HEK293 (cell line): ENCODE results near the gene PTH2R.

Source experiments
- CTCF ChIA-PET: fragments of 350-600 bp; formaldehyde crosslinking; extraction: SDS; loops from one replicate; lab custom pipeline; 2021; ENCODE audit warnings: antibody characterized with exemption; lab: Yijun Ruan, JAX
- POLR2A ChIA-PET: fragments of 300-600 bp; formaldehyde crosslinking; extraction: SDS; loops from one replicate; lab custom pipeline; 2020; ENCODE audit warnings: antibody characterized with exemption, inconsistent platforms; lab: Yijun Ruan, JAX
- H3K27ac ChIP-seq: fragments of 200-500 bp; sonication (Bioruptor generic); 2 replicates; pipeline ENCODE4 v1.5.1; 2014; ENCODE audit warnings: low read depth, low read length, control low read depth, inconsistent platforms; ENCODE audit errors: extremely low read depth
- H3K36me3 ChIP-seq, 2 experiments: fragments of 200-500 bp in 1 of 2; sonication (Bioruptor generic) in 1 of 2; 1 replicate in 1 of 2; 2 replicates in 1 of 2; pipeline ENCODE4 v1.5.1; 2014 to 2017; ENCODE audit warnings: inconsistent platforms in 2 of 2, low read length in 2 of 2; ENCODE audit not compliant: control insufficient read depth in 2 of 2, insufficient read depth in 1 of 2
- H3K4me1 ChIP-seq: fragments of 200-500 bp; sonication (Bioruptor generic); 2 replicates; pipeline ENCODE4 v1.5.1; 2014; ENCODE audit warnings: mild to moderate bottlenecking, low read length, inconsistent platforms; ENCODE audit not compliant: control insufficient read depth, insufficient read depth
- H3K4me3 ChIP-seq: 2 replicates; pipeline ENCODE4 v1.5.1; 2011; ENCODE audit warnings: low read depth, mild to moderate bottlenecking, control low read depth, low read length, moderate library complexity
- H3K9me3 ChIP-seq: fragments of 200-500 bp; sonication (Bioruptor generic); 2 replicates; pipeline ENCODE4 v1.5.1; 2014; ENCODE audit warnings: low read depth, low read length, inconsistent platforms; ENCODE audit not compliant: control insufficient read depth, insufficient read depth
- HOXD13 ChIP-seq: sonication (generic); formaldehyde crosslinking; IDR thresholded peaks from 2 replicates; pipeline ENCODE4 v1.8.0; 2022; ENCODE audit warnings: missing genetic modification reagents, borderline replicate concordance
- IKZF3 ChIP-seq: fragments of 450-650 bp; IDR thresholded peaks from 2 replicates; pipeline ENCODE4 v1.5.0; 2018; ENCODE audit warnings: missing biosample characterization, mild to moderate bottlenecking, missing genetic modification characterization, moderate library complexity
- YY1 ChIP-seq: fragments of 450-650 bp; formaldehyde crosslinking; IDR thresholded peaks from 2 replicates; pipeline ENCODE4 v1.5.1; 2018; ENCODE audit warnings: missing biosample characterization, missing genetic modification characterization
- ZBTB7A ChIP-seq: fragments of 450-650 bp; formaldehyde crosslinking; IDR thresholded peaks from 2 replicates; pipeline ENCODE4 v1.5.1; 2016; ENCODE audit warnings: low read depth, missing biosample characterization, missing genetic modification characterization
- ZFHX2 ChIP-seq: fragments of 450-650 bp; formaldehyde crosslinking; conservative IDR thresholded peaks from 2 replicates; pipeline ENCODE4 v1.5.1; 2016; ENCODE audit warnings: missing biosample characterization, missing genetic modification characterization
- ZFP41 ChIP-seq: fragments of 450-650 bp; formaldehyde crosslinking; IDR thresholded peaks from 2 replicates; pipeline ENCODE4 v1.5.1; 2016; ENCODE audit warnings: missing biosample characterization, missing genetic modification characterization, borderline replicate concordance
- ZNF214 ChIP-seq: fragments of 450-650 bp; formaldehyde crosslinking; IDR thresholded peaks from 2 replicates; pipeline ENCODE4 v1.5.1; 2017; ENCODE audit warnings: missing biosample characterization, mild to moderate bottlenecking, missing genetic modification characterization, borderline replicate concordance
- ZNF426 ChIP-seq: fragments of 450-650 bp; formaldehyde crosslinking; IDR thresholded peaks from 2 replicates; pipeline ENCODE4 v1.5.1; 2017; ENCODE audit warnings: missing biosample characterization, missing genetic modification characterization, mild to moderate bottlenecking, inconsistent platforms, moderate library complexity
- ZNF529 ChIP-seq: fragments of 450-650 bp; formaldehyde crosslinking; IDR thresholded peaks from 2 replicates; pipeline ENCODE4 v1.5.1; 2017; ENCODE audit warnings: missing genetic modification characterization, missing biosample characterization; ENCODE audit not compliant: insufficient replicate concordance
- ZNF664 ChIP-seq: fragments of 450-650 bp; formaldehyde crosslinking; IDR thresholded peaks from 2 replicates; pipeline ENCODE4 v1.5.1; 2016; ENCODE audit warnings: missing biosample characterization, missing genetic modification characterization
- ZNF76 ChIP-seq: fragments of 450-650 bp; formaldehyde crosslinking; IDR thresholded peaks from 2 replicates; pipeline ENCODE4; 2016; ENCODE audit warnings: low read depth, missing biosample characterization, missing genetic modification characterization, borderline replicate concordance
- ZNF785 ChIP-seq: fragments of 450-650 bp; formaldehyde crosslinking; IDR thresholded peaks from 2 replicates; pipeline ENCODE4 v1.5.1; 2016; ENCODE audit warnings: missing biosample characterization, missing genetic modification characterization
- TF ChIP-seq, protein P1 (sequence below): fragments of 450-650 bp; formaldehyde crosslinking; optimal IDR thresholded peaks from 2 replicates; pipeline ENCODE3; 2016; ENCODE audit warnings: missing biosample characterization, mild to moderate bottlenecking, missing genetic modification characterization
- TF ChIP-seq, protein P2 (sequence below): fragments of 450-650 bp; formaldehyde crosslinking; IDR thresholded peaks from 2 replicates; pipeline ENCODE4 v1.5.1; 2016; ENCODE audit warnings: missing biosample characterization, missing genetic modification characterization
- TF ChIP-seq, protein P3 (sequence below): fragments of 450-650 bp; formaldehyde crosslinking; IDR thresholded peaks from 2 replicates; pipeline ENCODE4 v1.5.1; 2016; ENCODE audit warnings: missing biosample characterization, missing genetic modification characterization, borderline replicate concordance
- TF ChIP-seq, protein P4 (sequence below): fragments of 450-650 bp; formaldehyde crosslinking; IDR thresholded peaks from 2 replicates; pipeline ENCODE4 v1.5.1; 2016; ENCODE audit warnings: missing biosample characterization, missing genetic modification characterization, low read depth
- TF ChIP-seq, protein P5 (sequence below): fragments of 450-650 bp; formaldehyde crosslinking; IDR thresholded peaks from 2 replicates; pipeline ENCODE4 v1.5.1; 2016; ENCODE audit warnings: missing biosample characterization, missing genetic modification characterization
- TF ChIP-seq, protein P6 (sequence below): fragments of 450-650 bp; formaldehyde crosslinking; IDR thresholded peaks from 2 replicates; pipeline ENCODE4 v1.5.1; 2016; ENCODE audit warnings: missing biosample characterization, missing genetic modification characterization

PTH2R gene

DNA sequence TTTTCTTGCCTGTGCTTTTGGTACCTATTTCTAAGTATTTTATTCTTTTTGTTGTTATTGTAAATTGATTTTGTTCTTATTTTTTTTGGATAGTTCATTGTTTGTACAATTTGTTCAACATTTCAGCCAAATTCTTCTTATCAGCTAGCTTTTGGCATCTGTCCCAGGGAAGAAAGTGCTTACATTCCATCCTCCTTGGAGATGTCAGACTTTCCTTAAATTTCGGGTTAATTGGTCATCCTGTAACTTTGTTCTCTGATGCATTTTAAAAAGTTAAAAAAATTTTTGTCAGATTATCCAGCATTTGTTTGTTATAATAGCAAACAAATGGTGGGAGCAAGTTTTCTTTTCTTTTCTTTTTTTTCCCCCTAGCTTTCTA is 60.3 kb downstream of the PTH2R start:
- Histone ChIP-seq H3K9me3 (no peaks in the 10 kb centered on the region), H3K4me3 (no peak overlapping the region), H3K27ac (no peak overlapping the region), H3K4me1 (no peaks in the 10 kb centered on the region), H3K36me3 (no peaks in the 10 kb centered on the region)
- ChIA-PET POLR2A (no interaction called here), CTCF (interaction anchor here (0.6 to 1.5 kb wide), 14 partner anchors 8 to 1244 kb away, joined by 3 to 4 read pairs (median 3); no protein-coding TSS in a partner anchor)
- TF ChIP-seq, protein P1, sequence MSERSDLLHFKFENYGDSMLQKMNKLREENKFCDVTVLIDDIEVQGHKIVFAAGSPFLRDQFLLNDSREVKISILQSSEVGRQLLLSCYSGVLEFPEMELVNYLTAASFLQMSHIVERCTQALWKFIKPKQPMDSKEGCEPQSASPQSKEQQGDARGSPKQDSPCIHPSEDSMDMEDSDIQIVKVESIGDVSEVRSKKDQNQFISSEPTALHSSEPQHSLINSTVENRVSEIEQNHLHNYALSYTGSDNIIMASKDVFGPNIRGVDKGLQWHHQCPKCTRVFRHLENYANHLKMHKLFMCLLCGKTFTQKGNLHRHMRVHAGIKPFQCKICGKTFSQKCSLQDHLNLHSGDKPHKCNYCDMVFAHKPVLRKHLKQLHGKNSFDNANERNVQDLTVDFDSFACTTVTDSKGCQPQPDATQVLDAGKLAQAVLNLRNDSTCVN (tag by site-specific recombination): no peak
- TF ChIP-seq ZNF76 (tag by site-specific recombination): no peak
- TF ChIP-seq, protein P2, sequence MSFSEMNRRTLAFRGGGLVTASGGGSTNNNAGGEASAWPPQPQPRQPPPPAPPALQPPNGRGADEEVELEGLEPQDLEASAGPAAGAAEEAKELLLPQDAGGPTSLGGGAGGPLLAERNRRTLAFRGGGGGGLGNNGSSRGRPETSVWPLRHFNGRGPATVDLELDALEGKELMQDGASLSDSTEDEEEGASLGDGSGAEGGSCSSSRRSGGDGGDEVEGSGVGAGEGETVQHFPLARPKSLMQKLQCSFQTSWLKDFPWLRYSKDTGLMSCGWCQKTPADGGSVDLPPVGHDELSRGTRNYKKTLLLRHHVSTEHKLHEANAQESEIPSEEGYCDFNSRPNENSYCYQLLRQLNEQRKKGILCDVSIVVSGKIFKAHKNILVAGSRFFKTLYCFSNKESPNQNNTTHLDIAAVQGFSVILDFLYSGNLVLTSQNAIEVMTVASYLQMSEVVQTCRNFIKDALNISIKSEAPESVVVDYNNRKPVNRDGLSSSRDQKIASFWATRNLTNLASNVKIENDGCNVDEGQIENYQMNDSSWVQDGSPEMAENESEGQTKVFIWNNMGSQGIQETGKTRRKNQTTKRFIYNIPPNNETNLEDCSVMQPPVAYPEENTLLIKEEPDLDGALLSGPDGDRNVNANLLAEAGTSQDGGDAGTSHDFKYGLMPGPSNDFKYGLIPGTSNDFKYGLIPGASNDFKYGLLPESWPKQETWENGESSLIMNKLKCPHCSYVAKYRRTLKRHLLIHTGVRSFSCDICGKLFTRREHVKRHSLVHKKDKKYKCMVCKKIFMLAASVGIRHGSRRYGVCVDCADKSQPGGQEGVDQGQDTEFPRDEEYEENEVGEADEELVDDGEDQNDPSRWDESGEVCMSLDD (tag by site-specific recombination): no peak
- no peak for TF ChIP-seq ZNF426 (tag by site-specific recombination)
- no peak for TF ChIP-seq ZNF664 (tag by site-specific recombination)
- TF ChIP-seq ZNF785 (tag by site-specific recombination): no peak
- no peak for TF ChIP-seq ZFP41 (tag by site-specific recombination)
- no peak for TF ChIP-seq IKZF3
- TF ChIP-seq, protein P3, sequence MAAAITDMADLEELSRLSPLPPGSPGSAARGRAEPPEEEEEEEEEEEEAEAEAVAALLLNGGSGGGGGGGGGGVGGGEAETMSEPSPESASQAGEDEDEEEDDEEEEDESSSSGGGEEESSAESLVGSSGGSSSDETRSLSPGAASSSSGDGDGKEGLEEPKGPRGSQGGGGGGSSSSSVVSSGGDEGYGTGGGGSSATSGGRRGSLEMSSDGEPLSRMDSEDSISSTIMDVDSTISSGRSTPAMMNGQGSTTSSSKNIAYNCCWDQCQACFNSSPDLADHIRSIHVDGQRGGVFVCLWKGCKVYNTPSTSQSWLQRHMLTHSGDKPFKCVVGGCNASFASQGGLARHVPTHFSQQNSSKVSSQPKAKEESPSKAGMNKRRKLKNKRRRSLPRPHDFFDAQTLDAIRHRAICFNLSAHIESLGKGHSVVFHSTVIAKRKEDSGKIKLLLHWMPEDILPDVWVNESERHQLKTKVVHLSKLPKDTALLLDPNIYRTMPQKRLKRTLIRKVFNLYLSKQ (tag by site-specific recombination): no peak
- TF ChIP-seq ZNF529 (tag by site-specific recombination): no peak
- TF ChIP-seq, protein P4, sequence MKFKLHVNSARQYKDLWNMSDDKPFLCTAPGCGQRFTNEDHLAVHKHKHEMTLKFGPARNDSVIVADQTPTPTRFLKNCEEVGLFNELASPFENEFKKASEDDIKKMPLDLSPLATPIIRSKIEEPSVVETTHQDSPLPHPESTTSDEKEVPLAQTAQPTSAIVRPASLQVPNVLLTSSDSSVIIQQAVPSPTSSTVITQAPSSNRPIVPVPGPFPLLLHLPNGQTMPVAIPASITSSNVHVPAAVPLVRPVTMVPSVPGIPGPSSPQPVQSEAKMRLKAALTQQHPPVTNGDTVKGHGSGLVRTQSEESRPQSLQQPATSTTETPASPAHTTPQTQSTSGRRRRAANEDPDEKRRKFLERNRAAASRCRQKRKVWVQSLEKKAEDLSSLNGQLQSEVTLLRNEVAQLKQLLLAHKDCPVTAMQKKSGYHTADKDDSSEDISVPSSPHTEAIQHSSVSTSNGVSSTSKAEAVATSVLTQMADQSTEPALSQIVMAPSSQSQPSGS (tag by site-specific recombination): no peak
- TF ChIP-seq, protein P5, sequence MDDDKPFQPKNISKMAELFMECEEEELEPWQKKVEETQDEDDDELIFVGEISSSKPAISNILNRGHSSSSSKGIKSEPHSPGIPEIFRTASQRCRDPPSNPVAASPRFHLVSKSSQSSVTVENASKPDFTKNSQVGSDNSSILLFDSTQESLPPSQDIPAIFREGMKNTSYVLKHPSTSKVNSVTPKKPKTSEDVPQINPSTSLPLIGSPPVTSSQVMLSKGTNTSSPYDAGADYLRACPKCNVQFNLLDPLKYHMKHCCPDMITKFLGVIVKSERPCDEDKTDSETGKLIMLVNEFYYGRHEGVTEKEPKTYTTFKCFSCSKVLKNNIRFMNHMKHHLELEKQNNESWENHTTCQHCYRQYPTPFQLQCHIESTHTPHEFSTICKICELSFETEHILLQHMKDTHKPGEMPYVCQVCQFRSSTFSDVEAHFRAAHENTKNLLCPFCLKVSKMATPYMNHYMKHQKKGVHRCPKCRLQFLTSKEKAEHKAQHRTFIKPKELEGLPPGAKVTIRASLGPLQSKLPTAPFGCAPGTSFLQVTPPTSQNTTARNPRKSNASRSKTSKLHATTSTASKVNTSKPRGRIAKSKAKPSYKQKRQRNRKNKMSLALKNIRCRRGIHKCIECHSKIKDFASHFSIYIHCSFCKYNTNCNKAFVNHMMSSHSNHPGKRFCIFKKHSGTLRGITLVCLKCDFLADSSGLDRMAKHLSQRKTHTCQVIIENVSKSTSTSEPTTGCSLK (tag by site-specific recombination): no peak
- TF ChIP-seq ZNF214 (tag by site-specific recombination): no peak

DNA sequence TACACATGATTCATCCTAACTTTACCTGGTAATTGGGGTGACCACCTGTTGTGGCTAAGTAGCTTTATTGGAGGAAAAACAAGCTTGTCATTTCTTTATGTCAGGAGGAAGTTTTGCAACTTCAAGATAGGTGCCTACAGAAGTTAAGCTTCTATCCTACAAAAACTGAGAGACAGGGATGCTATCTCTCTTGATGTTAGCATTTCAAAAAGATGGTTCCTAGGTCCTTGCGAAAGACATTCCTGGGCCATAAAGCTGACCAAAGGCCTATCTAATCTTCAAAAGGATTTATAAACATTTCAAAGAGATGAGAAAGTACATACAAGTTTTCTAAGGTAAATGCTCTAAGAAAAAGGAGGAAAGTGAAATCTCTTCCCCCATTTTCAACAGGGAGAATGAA is 61.0 kb downstream of the PTH2R start:
- CTCF ChIA-PET: interaction anchor here (0.6 to 1.0 kb wide), 3 partner anchors 199 to 866 kb away, joined by 3 to 4 read pairs (median 4); no protein-coding TSS in a partner anchor
- TF ChIP-seq, protein P2 (tag by site-specific recombination): no peak
- TF ChIP-seq, protein P4 (tag by site-specific recombination): no peak
- no peak for TF ChIP-seq YY1 (tag by site-specific recombination)
- TF ChIP-seq, protein P6, sequence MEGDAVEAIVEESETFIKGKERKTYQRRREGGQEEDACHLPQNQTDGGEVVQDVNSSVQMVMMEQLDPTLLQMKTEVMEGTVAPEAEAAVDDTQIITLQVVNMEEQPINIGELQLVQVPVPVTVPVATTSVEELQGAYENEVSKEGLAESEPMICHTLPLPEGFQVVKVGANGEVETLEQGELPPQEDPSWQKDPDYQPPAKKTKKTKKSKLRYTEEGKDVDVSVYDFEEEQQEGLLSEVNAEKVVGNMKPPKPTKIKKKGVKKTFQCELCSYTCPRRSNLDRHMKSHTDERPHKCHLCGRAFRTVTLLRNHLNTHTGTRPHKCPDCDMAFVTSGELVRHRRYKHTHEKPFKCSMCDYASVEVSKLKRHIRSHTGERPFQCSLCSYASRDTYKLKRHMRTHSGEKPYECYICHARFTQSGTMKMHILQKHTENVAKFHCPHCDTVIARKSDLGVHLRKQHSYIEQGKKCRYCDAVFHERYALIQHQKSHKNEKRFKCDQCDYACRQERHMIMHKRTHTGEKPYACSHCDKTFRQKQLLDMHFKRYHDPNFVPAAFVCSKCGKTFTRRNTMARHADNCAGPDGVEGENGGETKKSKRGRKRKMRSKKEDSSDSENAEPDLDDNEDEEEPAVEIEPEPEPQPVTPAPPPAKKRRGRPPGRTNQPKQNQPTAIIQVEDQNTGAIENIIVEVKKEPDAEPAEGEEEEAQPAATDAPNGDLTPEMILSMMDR: no peak
- no peak for TF ChIP-seq ZBTB7A (tag by site-specific recombination)
- TF ChIP-seq HOXD13 (CRISPR knock-in tag): no peak
- TF ChIP-seq ZFHX2 (tag by site-specific recombination): no peak

More for the DNA sequence above, 61.0 kb downstream of the PTH2R start:
- no peaks in the 10 kb centered on the region for H3K9me3 ChIP-seq
- POLR2A ChIA-PET: no interaction called here
- no peak overlapping the region for H3K27ac ChIP-seq
- H3K4me3 ChIP-seq: no peak overlapping the region
- H3K4me1 ChIP-seq: no peaks in the 10 kb centered on the region
- no peaks in the 10 kb centered on the region for H3K36me3 ChIP-seq
